ENCODE measurements around the gene OR2S2.
A peak's percentile ranks its signal among the peaks of the same experiment; 100 is the strongest.
"Not testable (repeated sequence)": the region's sequence is repeated elsewhere in the genome, so short reads cannot be mapped to it uniquely, and the experiment has no call there.

OR2S2 gene

GRCh38 chr9:35958104-35958837 is at the start of gene OR2S2:
Gene OR2S2, minus strand, starts transcription at chr9:35958154. Its CDS starts 56 bp downstream, at chr9:35958098.
- no peak for TF ChIP-seq CTCF (IDR thresholded peaks at IDR 0.05; ENCODE audit: low read depth, low read length, missing control alignments)
- no peak within 1 kb of the TSS for H3K4me3 ChIP-seq (ENCODE audit: low read depth, low read length)
- no peak for DNase-seq (ENCODE audit: low read depth)

DNA sequence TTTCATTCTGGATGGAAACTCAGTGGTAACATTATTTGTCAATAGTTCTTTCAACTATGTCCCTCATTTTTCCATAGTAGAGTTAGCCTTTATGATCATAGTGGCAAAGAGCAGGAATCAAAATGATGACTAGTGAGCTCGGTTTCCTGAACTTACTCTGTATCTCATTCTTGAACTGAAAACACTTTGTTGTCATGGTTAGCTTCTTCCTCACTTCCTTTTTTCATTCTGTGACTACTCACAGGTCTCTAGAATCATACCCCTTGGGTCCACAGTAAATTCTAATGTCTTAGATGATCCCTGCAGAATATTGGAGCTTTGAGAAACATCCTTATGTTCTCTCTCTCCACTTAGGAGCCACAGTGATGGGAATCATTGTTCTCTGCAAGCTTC is 49.4 kb upstream of the OR2S2 start:
- DNase-seq (ENCODE audit: low read depth) = peak; percentile 13
- TF ChIP-seq CTCF (IDR thresholded peaks at IDR 0.05; ENCODE audit: low read depth, low read length, missing control alignments) = no peak
- no peak overlapping the region for H3K4me3 ChIP-seq (ENCODE audit: low read depth, low read length)

DNA sequence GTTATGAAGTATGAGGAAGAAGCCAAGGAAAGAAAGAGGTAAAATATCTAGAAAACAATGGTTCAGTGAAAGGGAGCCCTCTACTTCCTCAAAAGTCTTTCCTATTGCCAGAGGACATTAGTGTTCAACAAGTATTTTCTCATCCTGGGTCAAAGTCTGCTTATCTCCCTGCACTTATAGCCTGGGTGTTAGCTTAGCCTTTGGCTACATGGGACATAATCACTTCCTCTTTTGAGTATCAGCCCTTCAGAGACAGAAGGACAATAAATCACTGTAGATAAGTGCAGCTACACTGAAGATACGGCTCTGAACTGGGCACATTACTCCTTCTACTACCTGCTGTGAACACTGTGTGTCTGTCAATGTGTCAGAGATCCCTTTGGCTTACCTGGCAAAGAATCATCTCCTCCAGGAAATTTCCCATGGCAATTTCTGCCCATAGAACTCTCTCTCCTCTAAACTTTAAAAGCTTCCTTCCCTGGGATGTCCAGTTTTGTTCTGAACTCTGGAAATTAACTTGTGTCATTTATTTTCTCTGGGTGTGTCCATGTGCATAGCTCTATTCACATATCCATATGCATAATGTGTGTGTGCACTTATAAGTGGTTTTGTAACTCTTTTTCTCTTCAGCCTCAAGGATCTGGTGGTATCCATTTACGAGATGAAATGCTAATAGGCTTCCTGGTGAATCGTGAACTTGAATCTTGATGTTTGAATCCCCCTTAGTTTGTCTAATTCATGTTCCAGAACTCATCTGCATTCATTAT is 48.8 kb upstream of the OR2S2 start:
- no peak for TF ChIP-seq CTCF (IDR thresholded peaks at IDR 0.05; ENCODE audit: low read depth, low read length, missing control alignments)
- peak; percentile 8 for DNase-seq (ENCODE audit: low read depth)
- no peak overlapping the region for H3K4me3 ChIP-seq (ENCODE audit: low read depth, low read length)

GRCh38 chr9:36005891-36006290 is 47.9 kb upstream of the OR2S2 start:
- DNase-seq (ENCODE audit: low read depth) = no peak
- no peak for TF ChIP-seq CTCF (IDR thresholded peaks at IDR 0.05; ENCODE audit: low read depth, low read length, missing control alignments)
- no peak overlapping the region for H3K4me3 ChIP-seq (ENCODE audit: low read depth, low read length)

DNA sequence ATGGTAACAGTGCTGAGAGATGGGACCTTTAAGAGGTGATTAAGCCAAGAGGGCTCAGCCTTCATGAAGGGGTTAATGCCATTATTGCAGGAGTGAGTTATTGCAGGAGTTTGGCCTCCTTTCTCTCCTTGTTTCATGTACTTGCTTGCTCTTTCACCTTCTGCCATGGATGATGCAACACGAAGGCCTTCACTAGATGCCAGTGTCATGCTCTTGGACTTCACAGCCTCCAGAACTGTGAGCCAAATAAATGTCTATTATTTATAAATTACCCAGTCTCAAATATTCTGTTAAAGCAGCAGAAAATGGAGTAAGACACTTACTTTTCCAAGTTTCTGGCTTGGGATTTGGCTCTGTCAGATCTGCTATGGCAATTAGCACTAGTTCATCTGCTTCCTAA is 40.4 kb upstream of the OR2S2 start:
- no peak overlapping the region for H3K4me3 ChIP-seq (ENCODE audit: low read depth, low read length)
- TF ChIP-seq CTCF (IDR thresholded peaks at IDR 0.05; ENCODE audit: low read depth, low read length, missing control alignments) = no peak
- no peak for DNase-seq (ENCODE audit: low read depth)

DNA sequence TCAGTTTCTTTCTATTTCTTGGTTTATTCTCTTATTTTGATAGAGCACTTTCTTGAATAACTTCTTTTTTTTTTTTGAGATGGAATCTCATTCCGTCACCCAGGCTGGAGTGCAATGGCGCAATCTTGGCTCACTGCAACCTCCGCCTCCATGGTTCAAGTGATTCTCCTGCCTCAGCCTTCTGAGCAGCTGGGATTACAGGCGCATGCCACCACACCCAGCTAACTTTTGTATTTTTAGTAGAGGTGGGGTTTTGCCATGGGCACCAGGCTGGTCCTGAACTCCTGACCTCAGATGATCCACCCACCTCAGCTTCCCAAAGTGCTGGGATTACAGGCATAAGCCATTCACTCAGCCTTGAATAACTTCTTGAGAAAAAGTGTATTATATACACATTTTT is 39.1 kb upstream of the OR2S2 start:
- not testable (repeated sequence) for H3K4me3 ChIP-seq (ENCODE audit: low read depth, low read length); DNase-seq (ENCODE audit: low read depth)

- no peak for DNase-seq (ENCODE audit: low read depth)
- H3K4me3 ChIP-seq (ENCODE audit: low read depth, low read length) = no peak overlapping the region
- no peak for TF ChIP-seq CTCF (IDR thresholded peaks at IDR 0.05; ENCODE audit: low read depth, low read length, missing control alignments)
Observed at GRCh38 chr9:35996358-35996970, 38.5 kb upstream of the OR2S2 start.
